ENCODE results near the gene LINGO4.
A peak's percentile ranks its signal among the peaks of the same experiment; 100 is the strongest.

The LINGO4 gene

GRCh38 chr1:151825751-151826660 is 20.8 kb upstream of the LINGO4 start:
- H3K27me3 Mint-ChIP-seq = no peaks in the 10 kb centered on the region
- DNase-seq = no peak
- no peak overlapping the region for H3K4me3 Mint-ChIP-seq
- H3K27ac Mint-ChIP-seq = no peak overlapping the region
- ATAC-seq = no peak
- no peaks in the 10 kb centered on the region for H3K9me3 Mint-ChIP-seq
- peaks cover 83% of the 10 kb centered on the region for H3K4me1 Mint-ChIP-seq

- Mint-ChIP-seq H3K9me3 (no peaks in the 10 kb centered on the region), H3K27ac (no peak overlapping the region), H3K4me3 (no peak overlapping the region), H3K27me3 (no peaks in the 10 kb centered on the region), H3K4me1 (peaks cover 83% of the 10 kb centered on the region)
- DNase-seq (no peak), ATAC-seq (no peak)
Observed at GRCh38 chr1:151825204-151825603, 20.0 kb upstream of the LINGO4 start.

- H3K27ac Mint-ChIP-seq = no peak overlapping the region
- no peak for DNase-seq
- peaks cover 70% of the 10 kb centered on the region for H3K4me1 Mint-ChIP-seq
- no peak for ATAC-seq
- H3K9me3 Mint-ChIP-seq = no peaks in the 10 kb centered on the region
- no peaks in the 10 kb centered on the region for H3K27me3 Mint-ChIP-seq
- H3K4me3 Mint-ChIP-seq = no peak overlapping the region
Observed at GRCh38 chr1:151823175-151823574, 18.0 kb upstream of the LINGO4 start.

- Mint-ChIP-seq H3K9me3 (no peaks in the 10 kb centered on the region), H3K4me1 (peaks cover 65% of the 10 kb centered on the region), H3K4me3 (peak overlapping the region in 1 of 2 donors; percentile 70), H3K27ac (peak overlapping the region in 1 of 2 donors; percentile 89), H3K27me3 (no peaks in the 10 kb centered on the region)
- DNase-seq (peak in 1 of 2 donors; percentile 53), ATAC-seq (peak; percentile 58)
Observed at GRCh38 chr1:151822404-151822803, 17.2 kb upstream of the LINGO4 start.

- no peaks in the 10 kb centered on the region for H3K9me3 Mint-ChIP-seq
- no peak overlapping the region for H3K27ac Mint-ChIP-seq
- no peaks in the 10 kb centered on the region for H3K27me3 Mint-ChIP-seq
- no peak overlapping the region for H3K4me3 Mint-ChIP-seq
- peaks cover 68% of the 10 kb centered on the region for H3K4me1 Mint-ChIP-seq
- peak; percentile 16 for ATAC-seq
- no peak for DNase-seq
Observed at GRCh38 chr1:151820940-151821339, 15.7 kb upstream of the LINGO4 start.

- H3K9me3 Mint-ChIP-seq = no peaks in the 10 kb centered on the region
- peak; percentile 45 for ATAC-seq
- no peaks in the 10 kb centered on the region for H3K27me3 Mint-ChIP-seq
- no peak overlapping the region for H3K4me3 Mint-ChIP-seq
- DNase-seq = no peak
- peaks cover 68% of the 10 kb centered on the region for H3K4me1 Mint-ChIP-seq
- H3K27ac Mint-ChIP-seq = peak overlapping the region in 1 of 2 donors; percentile 61
Observed at GRCh38 chr1:151819976-151820623, 14.9 kb upstream of the LINGO4 start.

- DNase-seq = no peak
- Mint-ChIP-seq H3K27ac (no peak overlapping the region), H3K4me3 (no peak overlapping the region), H3K4me1 (peaks cover 69% of the 10 kb centered on the region), H3K27me3 (no peaks in the 10 kb centered on the region), H3K9me3 (no peaks in the 10 kb centered on the region)
- no peak for ATAC-seq
Observed at GRCh38 chr1:151819227-151819835, 14.1 kb upstream of the LINGO4 start.

- DNase-seq (no peak), ATAC-seq (no peak)
- Mint-ChIP-seq H3K27me3 (no peaks in the 10 kb centered on the region), H3K27ac (no peak overlapping the region), H3K4me1 (peaks cover 60% of the 10 kb centered on the region), H3K9me3 (no peaks in the 10 kb centered on the region), H3K4me3 (no peak overlapping the region)
Observed at GRCh38 chr1:151817353-151817730, 12.1 kb upstream of the LINGO4 start.

GRCh38 chr1:151816548-151817352 is 11.5 kb upstream of the LINGO4 start:
- no peak for ATAC-seq
- Mint-ChIP-seq H3K4me3 (no peak overlapping the region), H3K9me3 (no peaks in the 10 kb centered on the region), H3K27ac (no peak overlapping the region), H3K4me1 (peaks cover 54% of the 10 kb centered on the region), H3K27me3 (no peaks in the 10 kb centered on the region)
- no peak for DNase-seq

GRCh38 chr1:151815716-151816327 is 10.6 kb upstream of the LINGO4 start:
- H3K27ac Mint-ChIP-seq = peak overlapping the region; percentile 49 to 68
- ATAC-seq (peak; percentile 49), DNase-seq (no peak)
- peaks cover 44% of the 10 kb centered on the region for H3K4me1 Mint-ChIP-seq
- no peak overlapping the region for H3K4me3 Mint-ChIP-seq
- no peaks in the 10 kb centered on the region for H3K9me3 Mint-ChIP-seq
- no peaks in the 10 kb centered on the region for H3K27me3 Mint-ChIP-seq

- no peak overlapping the region for H3K4me3 Mint-ChIP-seq
- H3K9me3 Mint-ChIP-seq = no peaks in the 10 kb centered on the region
- no peaks in the 10 kb centered on the region for H3K27me3 Mint-ChIP-seq
- H3K27ac Mint-ChIP-seq = no peak overlapping the region
- ATAC-seq = no peak
- no peak for DNase-seq
- H3K4me1 Mint-ChIP-seq = peaks cover 37% of the 10 kb centered on the region
Observed at GRCh38 chr1:151814971-151815545, 9.8 kb upstream of the LINGO4 start.

- H3K27me3 Mint-ChIP-seq = no peaks in the 10 kb centered on the region
Observed at GRCh38 chr1:151814426-151814825, 9.2 kb upstream of the LINGO4 start.

GRCh38 chr1:151813271-151813977 is 8.2 kb upstream of the LINGO4 start:
- Mint-ChIP-seq H3K27ac (no peak overlapping the region), H3K4me1 (peaks cover 31% of the 10 kb centered on the region), H3K9me3 (no peaks in the 10 kb centered on the region), H3K27me3 (no peaks in the 10 kb centered on the region), H3K4me3 (no peak overlapping the region)
- DNase-seq (no peak), ATAC-seq (no peak)

More at GRCh38 chr1:151814426-151814825, 9.2 kb upstream of the LINGO4 start:
- Mint-ChIP-seq H3K27ac (no peak overlapping the region), H3K4me1 (peaks cover 31% of the 10 kb centered on the region), H3K4me3 (no peak overlapping the region), H3K9me3 (no peaks in the 10 kb centered on the region)
- no peak for ATAC-seq
- DNase-seq = no peak

- H3K4me1 Mint-ChIP-seq = peaks cover 17% of the 10 kb centered on the region
- DNase-seq (no peak), ATAC-seq (no peak)
- peak overlapping the region in 1 of 2 donors; percentile 14 for H3K27ac Mint-ChIP-seq
- H3K9me3 Mint-ChIP-seq = no peaks in the 10 kb centered on the region
- no peak overlapping the region for H3K4me3 Mint-ChIP-seq
- H3K27me3 Mint-ChIP-seq = no peaks in the 10 kb centered on the region
Observed at GRCh38 chr1:151811181-151811580, 6.0 kb upstream of the LINGO4 start.
